Loucy (cell line): ENCODE data around the gene TM4SF1.

Source experiments
- H2AFZ ChIP-seq: fragments of 200-600 bp; sonication (generic); 2 replicates; pipeline ENCODE4 v1.6.0; 2016; ENCODE audit warnings: antibody characterized with exemption, mild to moderate bottlenecking, low read length, moderate library complexity
- H3F3A ChIP-seq: fragments of 200-600 bp; 2 replicates; pipeline ENCODE4 v1.6.0; 2016; ENCODE audit warnings: antibody characterized with exemption, low read depth, mild to moderate bottlenecking
- H3K27me3 ChIP-seq: fragments of 200-600 bp; sonication (generic); 2 replicates; pipeline ENCODE4 v1.6.1; 2014; ENCODE audit warnings: low read length, mild to moderate bottlenecking; ENCODE audit not compliant: insufficient read depth, poor library complexity, severe bottlenecking
- H3K36me3 ChIP-seq: fragments of 200-600 bp; sonication (generic); 2 replicates; pipeline ENCODE4 v1.6.1; 2016; ENCODE audit warnings: low read length; ENCODE audit not compliant: insufficient read depth
- H3K4me1 ChIP-seq: fragments of 200-600 bp; sonication (generic); 2 replicates; pipeline ENCODE4 v1.5.1; 2014; ENCODE audit warnings: low read length, mild to moderate bottlenecking; ENCODE audit not compliant: insufficient read depth, poor library complexity, severe bottlenecking
- H3K4me2 ChIP-seq: fragments of 200-600 bp; sonication (generic); 2 replicates; pipeline ENCODE4 v1.6.0; 2014; ENCODE audit warnings: antibody characterized with exemption, low read length, low read depth, mild to moderate bottlenecking; ENCODE audit not compliant: poor library complexity, severe bottlenecking
- H3K4me3 ChIP-seq: fragments of 200-600 bp; sonication (generic); 2 replicates; pipeline ENCODE4 v1.5.1; 2014; ENCODE audit warnings: low read length, mild to moderate bottlenecking, mixed read lengths; ENCODE audit not compliant: poor library complexity, severe bottlenecking
- H3K79me2 ChIP-seq: fragments of 200-600 bp; sonication (generic); 2 replicates; pipeline ENCODE4 v1.6.1; 2014; ENCODE audit warnings: low read length; ENCODE audit not compliant: insufficient read depth
- H3K9ac ChIP-seq: fragments of 200-600 bp; sonication (generic); 2 replicates; pipeline ENCODE4 v1.6.0; 2014; ENCODE audit warnings: mild to moderate bottlenecking, low read depth, low read length, moderate library complexity; ENCODE audit not compliant: poor library complexity, severe bottlenecking
- H3K9me2 ChIP-seq: fragments of 200-600 bp; sonication (generic); replicated peaks from 2 replicates; pipeline ENCODE4 v1.6.1; 2016; ENCODE audit warnings: low read depth, low read length, mixed read lengths
- H3K9me3 ChIP-seq: fragments of 200-600 bp; sonication (generic); 2 replicates; pipeline ENCODE4 v1.6.1; 2014; ENCODE audit warnings: mild to moderate bottlenecking, antibody characterized with exemption, low read length, low read depth; ENCODE audit not compliant: insufficient read depth
- H4K20me1 ChIP-seq: fragments of 200-600 bp; sonication (generic); 2 replicates; pipeline ENCODE4 v1.6.0; 2014; ENCODE audit warnings: antibody characterized with exemption, low read length, mild to moderate bottlenecking; ENCODE audit not compliant: insufficient read depth, poor library complexity, severe bottlenecking
- CTCF ChIP-seq: fragments of 200-600 bp; sonication (generic); conservative IDR thresholded peaks from 2 replicates; pipeline ENCODE4 v1.5.1; 2014; ENCODE audit warnings: mild to moderate bottlenecking, antibody characterized with exemption, low read length
- EZH2phosphoT487 ChIP-seq: fragments of 200-600 bp; IDR thresholded peaks from 2 replicates; pipeline ENCODE4 v1.6.1; 2018; ENCODE audit warnings: antibody characterized with exemption, mild to moderate bottlenecking, moderate library complexity, borderline replicate concordance

The TM4SF1 gene

GRCh38 chr3:149333176-149333859 is 44.1 kb downstream of the TM4SF1 start, which contains the start of gene TM4SF18:
TM4SF18 (minus strand) TSS chr3:149333636; CDS start chr3:149333382, 254 bp downstream.
- Histone ChIP-seq H3K4me3 (no peak within 1 kb of the TSS), H3K9me2 (no peaks in the 10 kb centered on the region), H4K20me1 (no peaks in the 10 kb centered on the region), H3K79me2 (no peaks in the 10 kb centered on the region), H2AFZ (no peak within 1 kb of the TSS), H3K4me1 (no peaks in the 10 kb centered on the region), H3K36me3 (no peaks in the 10 kb centered on the region), H3K9ac (no peak within 1 kb of the TSS), H3K4me2 (no peak within 1 kb of the TSS), H3K9me3 (no peaks in the 10 kb centered on the region), H3K27me3 (no peaks in the 10 kb centered on the region), H3F3A (0 out of 2 replicates have a peak, but pooled peaks cover under 1% of the 10 kb centered on the region)
- TF ChIP-seq CTCF (no peak), EZH2phosphoT487 (no peak)

DNA sequence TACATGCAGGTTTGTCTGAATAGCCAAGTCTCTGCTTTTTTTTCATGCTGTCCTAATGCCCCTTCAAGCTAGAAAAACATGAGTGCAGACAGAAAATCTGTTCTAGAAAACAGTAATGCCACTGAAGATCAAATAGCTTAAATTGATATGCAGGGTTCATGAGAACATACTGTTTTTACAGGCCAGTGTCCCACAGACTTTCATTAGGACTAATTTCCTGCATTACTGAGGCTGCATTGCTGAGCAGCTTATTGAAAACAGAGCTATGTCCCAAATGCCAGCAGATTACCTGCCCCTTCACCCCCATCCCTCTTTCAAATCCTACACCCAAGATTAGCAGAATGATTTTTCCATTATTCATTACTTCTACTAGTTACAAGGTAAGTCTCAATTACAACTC is 44.7 kb downstream of the TM4SF1 start:
- H3K79me2 ChIP-seq: no peaks in the 10 kb centered on the region
- no peaks in the 10 kb centered on the region for H3F3A ChIP-seq
- TF ChIP-seq CTCF (no peak), EZH2phosphoT487 (no peak)
- no peaks in the 10 kb centered on the region for H4K20me1 ChIP-seq
- H3K9ac ChIP-seq: no peak overlapping the region
- no peaks in the 10 kb centered on the region for H3K36me3 ChIP-seq
- H3K4me3 ChIP-seq: no peak overlapping the region
- H3K9me2 ChIP-seq: no peaks in the 10 kb centered on the region
- no peaks in the 10 kb centered on the region for H3K4me1 ChIP-seq
- no peak overlapping the region for H3K4me2 ChIP-seq
- no peaks in the 10 kb centered on the region for H3K27me3 ChIP-seq
- H2AFZ ChIP-seq: no peak overlapping the region
- H3K9me3 ChIP-seq: no peaks in the 10 kb centered on the region

- Histone ChIP-seq H3K4me3 (no peak overlapping the region), H3K9ac (no peak overlapping the region), H3K36me3 (no peaks in the 10 kb centered on the region), H3K4me1 (no peaks in the 10 kb centered on the region), H3K27me3 (no peaks in the 10 kb centered on the region), H4K20me1 (no peaks in the 10 kb centered on the region), H3K9me2 (no peaks in the 10 kb centered on the region), H2AFZ (no peak overlapping the region), H3F3A (no peaks in the 10 kb centered on the region), H3K79me2 (no peaks in the 10 kb centered on the region), H3K4me2 (no peak overlapping the region), H3K9me3 (no peaks in the 10 kb centered on the region)
- TF ChIP-seq CTCF (no peak), EZH2phosphoT487 (no peak)
These were observed 45.2 kb downstream of the TM4SF1 start for GRCh38 chr3:149332227-149332765.
